Activated CD4-positive, alpha-beta T cell treated with anti-CD3 and anti-CD28 coated beads, Interleukin-10, Interleukin-2, amounts not matched to agents 100 ng/mL and 50 ng/mL, durations not matched to agents 16 hours and 8 hours (primary cell): Measurements from ENCODE around the gene ANKRD39.
"Not testable (repeated sequence)": the region's sequence is repeated elsewhere in the genome, so short reads cannot be mapped to it uniquely, and the experiment has no call there.

ENCODE experiments used
- DNase-seq: peaks from one replicate; pipeline ENCODE4 v3.0.0-alpha.2; 2020

Gene ANKRD39

DNA sequence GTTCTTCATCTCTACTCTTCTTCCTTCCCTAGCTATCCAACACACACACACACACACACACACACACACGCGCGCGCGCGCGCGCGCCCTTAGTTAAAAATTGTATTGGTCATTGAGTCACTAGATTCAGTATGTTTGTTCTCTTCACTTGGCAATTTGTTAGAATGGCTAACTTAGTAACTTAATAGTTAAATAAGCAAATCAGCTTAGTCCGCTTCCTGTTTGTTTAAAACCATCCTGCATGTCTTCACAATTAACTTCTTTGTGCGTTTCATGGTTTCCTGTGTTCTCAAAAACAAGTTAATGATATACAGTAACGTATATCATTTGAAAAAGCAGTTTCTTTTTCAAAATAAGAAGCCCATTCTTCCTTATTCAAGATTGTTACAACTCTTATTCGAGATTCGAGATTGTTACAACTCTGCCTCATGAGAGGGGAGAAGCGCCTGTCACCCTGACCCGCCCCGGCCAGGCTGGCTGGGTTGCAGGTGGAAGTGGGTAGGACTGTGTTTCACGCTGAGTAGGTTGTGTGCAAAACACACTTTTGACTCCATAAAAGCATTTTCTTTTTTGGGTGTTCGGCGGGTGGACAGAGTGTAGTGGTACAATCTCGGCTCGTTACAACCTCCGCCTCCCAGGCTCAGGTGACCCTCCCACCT lies 51.2 kb downstream of the ANKRD39 start:
- DNase-seq = no peak

DNA sequence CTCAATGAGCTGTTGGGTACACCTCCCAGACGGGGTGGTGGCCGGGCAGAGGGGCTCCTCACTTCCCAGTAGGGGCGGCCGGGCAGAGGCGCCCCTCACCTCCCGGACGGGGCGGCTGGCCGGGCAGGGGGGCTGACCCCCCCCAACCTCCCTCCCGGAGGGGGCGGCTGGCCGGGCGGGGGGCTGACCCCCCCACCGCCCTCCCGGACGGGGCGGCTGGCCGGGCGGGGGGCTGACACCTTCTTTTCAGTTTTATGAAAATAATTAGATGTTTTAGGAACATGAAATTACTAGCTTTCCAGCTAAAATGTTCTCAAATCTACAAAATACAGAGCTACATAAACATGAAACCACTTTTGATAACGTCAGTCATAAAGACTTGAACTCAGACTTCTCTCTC lies 51.9 kb downstream of the ANKRD39 start:
- DNase-seq = not testable (repeated sequence)

DNA sequence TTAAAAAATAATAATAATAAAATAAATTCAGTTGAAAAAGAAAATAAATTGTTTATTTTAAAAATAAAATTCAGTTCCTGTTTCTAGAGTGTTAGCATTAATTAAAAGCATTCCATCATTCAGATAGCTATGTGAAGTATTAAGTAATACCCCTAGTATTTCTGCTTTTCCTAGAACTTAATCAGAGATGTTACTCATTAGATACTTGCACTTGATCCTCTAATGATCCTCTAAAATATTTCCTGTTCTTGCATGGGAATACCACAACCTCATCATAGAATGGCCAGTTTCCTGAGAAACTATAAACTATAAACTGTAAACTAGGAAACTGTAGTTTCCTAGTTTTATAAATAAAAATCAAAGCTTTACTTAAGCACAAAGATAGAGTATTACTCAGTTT lies 52.8 kb downstream of the ANKRD39 start:
- no peak for DNase-seq

DNA sequence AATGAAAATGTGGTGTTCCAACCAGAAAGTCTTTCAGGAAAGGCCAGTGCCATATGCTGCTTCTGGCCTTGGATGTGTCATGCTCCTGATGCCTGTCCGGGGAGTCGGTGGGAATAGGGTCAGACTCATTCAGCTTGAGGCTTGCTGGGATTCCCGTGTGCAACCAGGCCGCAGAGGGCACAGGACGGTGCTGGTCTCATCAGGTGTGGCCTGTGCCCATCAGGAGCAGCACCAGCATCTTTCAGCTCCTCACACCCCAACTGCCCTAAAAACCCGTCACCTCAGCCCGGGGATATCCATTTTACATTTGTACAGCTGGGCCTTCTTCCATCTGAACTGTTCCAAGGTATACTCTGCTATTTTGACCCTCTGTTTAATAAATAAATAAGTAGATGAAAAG lies 55.1 kb downstream of the ANKRD39 start:
- DNase-seq = no peak

DNA sequence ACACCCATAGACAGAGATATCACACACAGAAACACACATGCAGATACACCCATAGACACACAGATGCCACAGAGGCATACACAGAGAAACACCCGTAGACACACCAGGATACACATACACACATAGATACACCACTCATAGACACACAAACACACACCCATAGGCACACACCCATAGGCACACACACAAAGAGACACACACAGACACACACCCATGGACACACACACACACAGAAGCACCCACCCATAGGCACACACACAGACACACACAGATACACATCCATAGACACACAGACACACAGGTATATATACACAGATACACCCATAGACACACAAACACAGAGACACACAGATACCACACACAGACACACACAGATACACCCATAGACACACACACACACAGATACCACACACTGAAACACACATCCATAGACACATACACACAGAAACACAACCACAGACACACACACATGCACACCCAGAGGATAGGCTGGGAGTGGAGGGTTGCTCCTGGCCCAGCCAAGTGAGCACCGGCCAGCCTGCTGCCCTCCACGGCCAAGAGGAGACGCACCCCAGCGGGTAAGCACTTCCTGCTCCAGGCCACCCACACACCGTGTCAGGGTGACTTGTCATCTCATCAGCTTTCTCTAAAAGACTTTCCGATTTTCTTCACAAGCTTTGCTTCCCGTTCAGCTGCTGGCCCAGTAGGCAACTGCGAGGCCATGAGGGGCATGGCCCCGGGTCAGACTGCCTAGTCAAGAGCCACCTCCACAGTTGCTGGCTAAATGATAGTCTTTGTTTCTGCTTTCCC lies 55.8 kb downstream of the ANKRD39 start:
- peak; percentile 29 for DNase-seq

DNA sequence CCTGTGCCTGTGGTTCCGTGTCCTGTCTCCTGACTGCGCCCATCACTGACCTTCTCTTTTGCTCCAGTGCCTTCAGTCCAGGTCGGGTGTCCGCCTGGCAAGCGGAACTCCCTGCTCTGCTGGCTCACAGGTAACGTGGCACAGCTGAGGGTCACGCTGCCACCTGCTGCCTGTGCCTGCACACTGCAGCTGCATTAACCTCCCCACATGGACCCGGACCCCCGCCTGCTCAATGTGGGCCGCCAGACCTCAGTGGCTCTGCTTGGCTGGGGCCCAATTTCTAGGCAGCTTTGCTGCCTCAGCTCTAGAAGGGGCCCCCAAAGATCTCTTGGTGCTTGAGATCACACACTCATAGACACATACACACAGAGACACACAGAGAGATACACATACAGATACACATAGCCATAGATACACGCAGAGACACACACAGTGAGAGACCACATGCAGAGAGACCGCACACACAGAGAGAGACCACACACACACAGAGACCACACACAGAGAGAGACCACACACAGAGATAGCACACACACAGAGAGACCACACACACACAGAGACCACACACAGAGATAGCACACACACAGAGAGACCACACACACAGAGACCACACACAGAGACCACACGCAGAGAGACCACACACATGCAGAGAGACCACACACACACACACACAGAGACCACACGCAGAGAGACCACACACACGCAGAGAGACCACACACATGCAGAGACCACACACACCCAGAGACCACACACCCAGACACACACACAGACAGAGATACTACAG lies 56.6 kb downstream of the ANKRD39 start:
- peak; percentile 78 for DNase-seq

DNA sequence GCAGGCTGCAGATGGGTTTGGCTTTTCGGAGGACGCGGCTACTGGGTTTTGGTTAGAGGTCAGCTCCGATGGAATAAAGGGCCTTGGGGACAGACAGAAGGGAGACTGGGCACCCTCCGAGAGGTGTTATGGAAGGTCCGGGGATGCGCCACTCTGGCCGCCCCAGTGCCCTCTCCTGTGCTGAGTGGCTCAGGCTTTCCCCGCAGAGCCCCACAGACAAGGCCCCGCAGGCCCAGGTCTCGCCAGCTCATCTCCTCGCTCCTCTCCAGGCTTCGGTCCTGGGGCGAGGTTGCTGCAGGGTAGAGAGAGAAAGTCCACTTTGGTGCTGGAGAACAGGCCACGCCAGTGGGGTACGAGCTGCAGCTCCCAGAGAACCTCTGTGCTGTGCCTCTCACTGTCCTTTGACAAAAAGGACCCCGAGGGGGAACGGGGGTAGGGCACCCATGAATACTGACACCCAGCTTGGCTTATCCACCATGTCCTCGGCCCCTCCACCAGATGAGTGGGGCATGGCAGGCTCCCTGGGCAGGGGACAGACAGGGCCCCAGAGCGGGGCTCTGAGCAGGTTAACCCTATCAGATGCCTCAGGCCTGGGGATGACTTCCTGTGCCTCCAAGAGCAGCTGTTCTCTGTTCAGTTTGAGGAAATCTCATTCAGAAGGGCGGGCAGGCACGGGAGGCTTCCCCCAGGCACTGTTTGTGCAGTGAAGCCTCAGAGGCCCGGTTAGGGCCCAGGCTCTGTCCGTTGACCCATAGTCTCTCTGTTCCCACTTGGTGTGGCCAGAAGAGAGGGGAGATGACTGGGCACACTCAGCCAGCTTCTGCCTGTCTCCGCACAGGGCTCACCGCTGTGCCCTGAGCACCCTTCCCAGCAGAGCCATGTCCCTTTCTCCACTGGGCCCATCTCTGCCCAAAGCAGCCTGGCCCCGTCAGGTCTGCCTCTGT lies 57.5 kb downstream of the ANKRD39 start:
- no peak for DNase-seq

DNA sequence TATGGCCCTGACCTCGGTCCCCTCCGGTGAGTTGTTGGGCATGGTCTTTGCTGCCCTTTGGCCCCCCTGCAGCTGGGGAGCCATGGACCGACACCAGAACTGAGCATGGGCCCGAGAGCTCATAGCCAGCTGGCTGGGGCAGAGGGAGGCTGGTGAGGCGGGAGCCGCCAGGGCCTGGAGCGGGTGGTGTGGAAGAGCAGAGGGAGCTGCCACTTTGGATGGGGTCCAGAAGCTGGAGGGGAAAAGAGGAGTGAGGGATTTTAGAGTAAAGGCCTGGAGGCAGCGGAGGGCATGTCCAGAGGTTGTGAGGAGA lies 58.2 kb downstream of the ANKRD39 start:
- DNase-seq = no peak

DNA sequence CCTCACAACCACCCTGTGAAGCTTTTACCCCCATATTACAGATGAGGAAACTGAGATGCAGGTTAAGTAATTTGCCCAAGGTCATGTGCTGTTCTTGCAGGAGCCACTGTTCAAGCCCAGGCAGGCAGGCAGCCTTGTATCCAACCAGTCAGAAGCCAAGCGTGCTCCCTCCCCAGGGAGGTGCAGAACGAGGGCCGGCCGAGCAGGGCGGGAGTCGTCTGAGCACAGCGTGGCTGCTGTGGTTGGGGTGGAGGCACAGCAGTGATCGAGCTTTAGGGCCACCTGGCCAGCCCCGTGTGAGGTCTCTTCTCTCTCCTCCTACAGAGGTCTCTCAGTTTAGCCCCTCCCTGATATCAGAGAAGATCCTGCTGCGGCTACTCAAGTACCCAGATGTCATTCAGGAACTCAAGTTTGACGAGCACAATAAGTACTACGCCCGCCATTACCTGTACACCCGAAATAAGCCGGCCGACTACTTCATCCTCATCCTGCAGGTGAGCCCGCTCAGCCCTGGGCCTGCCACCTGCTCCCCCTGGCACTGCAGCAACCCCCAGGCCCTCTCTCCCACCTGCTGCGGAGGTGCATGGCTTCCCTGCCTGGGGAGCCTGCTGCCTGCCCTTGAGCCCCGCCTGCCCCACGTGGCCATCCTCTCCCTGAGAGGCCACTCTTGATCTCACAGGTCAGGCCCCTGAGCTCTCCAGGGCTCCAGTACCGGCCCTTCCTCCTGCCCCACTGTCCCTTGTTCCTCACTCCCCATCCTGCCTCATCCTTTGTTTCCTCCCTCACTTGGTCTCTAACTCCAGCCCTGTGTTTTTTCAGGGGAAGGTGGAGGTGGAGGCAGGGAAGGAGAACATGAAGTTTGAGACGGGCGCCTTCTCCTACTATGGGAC lies 58.8 kb downstream of the ANKRD39 start:
- DNase-seq = no peak
